ENCODE data around the gene ZNF444.
"Not testable (repeated sequence)": the region's sequence is repeated elsewhere in the genome, so short reads cannot be mapped to it uniquely, and the experiment has no call there.

The ZNF444 gene

DNA sequence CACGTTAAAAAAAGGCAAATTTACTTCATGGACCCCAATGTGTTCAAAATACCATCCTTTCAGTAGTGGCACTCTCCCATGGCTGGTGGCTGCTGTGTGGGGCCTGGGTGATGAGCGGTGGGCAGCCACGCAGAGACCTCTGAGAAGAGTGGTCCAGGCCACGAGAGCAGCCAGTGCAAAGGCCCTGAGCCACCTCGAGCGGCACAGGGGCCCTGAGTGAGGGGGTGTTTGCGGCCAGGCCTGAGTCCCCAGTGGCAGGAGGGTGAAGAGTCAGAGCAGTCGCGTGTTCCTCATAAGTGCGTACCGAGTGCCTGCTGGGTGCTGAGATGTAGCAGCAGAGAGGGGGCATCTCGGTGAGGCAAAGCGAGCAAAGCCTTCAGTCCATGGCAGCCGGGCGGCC, 7.0 kb downstream of the ZNF444 start:
- DNase-seq = no peak

DNA sequence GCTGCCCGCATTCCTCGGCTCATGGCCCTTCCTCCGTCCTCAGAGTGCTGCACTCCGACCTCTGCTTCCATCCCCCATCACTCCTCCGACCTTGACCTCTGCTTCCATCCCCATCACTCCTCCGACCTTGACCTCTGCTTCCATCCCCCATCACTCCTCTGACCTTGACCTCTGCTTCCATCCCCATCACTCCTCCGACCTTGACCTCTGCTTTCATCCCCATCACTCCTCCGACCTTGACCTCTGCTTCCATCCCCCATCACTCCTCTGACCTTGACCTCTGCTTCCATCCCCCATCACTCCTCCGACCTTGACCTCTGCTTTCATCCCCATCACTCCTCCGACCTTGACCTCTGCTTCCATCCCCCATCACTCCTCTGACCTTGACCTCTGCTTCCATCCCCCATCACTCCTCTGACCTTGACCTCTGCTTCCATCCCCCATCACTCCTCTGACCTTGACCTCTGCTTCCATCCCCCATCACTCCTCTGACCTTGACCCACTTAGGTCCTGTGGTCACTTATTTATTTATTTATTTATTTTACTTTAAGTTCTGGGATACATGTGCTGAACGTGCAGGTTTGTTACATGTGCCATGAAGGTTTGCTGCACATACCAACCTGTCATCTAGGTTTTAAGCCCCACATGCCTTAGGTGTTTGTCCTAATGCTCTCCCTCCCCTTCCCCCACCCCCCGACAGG, 8.0 kb downstream of the ZNF444 start:
- not testable (repeated sequence) for DNase-seq

DNA sequence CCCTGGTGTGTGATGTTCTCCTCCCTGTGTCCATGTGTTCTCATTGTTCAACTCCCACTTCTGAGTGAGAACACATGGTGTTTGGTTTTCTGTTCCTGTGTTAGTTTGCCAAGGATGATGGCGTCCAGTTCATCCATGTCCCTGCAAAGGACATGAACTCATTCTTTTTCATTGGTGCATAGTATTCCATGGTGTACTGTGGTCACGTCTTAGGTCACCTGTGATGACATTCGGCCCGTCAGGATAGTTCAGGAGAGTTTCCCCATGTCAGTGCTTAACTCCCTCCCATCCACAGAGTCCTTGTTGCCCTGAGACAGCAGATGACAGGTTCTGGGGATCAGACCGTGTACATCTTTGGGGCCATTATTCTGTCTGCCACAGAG, 8.6 kb downstream of the ZNF444 start:
- no peak for DNase-seq

DNA sequence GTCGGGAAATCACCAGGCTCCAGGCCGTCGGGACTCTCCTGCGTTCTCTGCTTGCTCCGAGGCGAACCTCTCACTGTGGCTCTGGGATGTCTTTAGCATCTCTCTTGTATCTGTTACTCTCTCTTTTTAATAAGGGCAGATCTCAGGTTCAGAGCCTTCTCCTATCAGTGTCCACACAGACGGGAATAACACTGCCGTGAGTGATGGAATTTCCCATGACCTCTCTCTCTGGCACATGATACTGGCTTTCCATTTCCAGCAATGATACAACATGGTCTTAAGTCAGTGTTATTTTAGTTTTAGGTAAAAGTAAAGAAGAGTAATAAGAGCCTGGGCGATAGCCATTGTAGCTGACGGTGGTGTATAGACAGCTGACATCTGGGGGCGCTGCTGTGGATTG, 9.3 kb downstream of the ZNF444 start:
- no peak for DNase-seq

DNA sequence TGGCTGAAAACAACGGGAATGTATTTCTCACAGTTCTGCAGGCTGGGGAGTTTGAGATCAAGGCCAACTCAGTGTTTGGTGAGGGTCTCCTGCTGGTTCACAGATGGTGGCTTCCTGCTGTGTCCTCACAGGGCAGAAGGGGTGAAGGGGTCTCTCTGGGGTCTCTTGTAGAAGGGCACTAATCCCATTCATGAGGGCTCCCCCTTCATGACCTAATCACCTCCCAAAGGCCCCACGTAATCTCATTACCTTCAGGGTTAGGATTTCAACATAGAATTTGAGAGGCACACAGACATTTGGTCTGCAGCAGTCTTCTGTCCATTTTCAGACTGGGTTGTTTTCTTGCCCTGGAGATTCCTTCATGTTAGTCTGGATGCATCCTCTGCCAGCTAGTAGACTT, 11.6 kb downstream of the ZNF444 start:
- no peak for DNase-seq

DNA sequence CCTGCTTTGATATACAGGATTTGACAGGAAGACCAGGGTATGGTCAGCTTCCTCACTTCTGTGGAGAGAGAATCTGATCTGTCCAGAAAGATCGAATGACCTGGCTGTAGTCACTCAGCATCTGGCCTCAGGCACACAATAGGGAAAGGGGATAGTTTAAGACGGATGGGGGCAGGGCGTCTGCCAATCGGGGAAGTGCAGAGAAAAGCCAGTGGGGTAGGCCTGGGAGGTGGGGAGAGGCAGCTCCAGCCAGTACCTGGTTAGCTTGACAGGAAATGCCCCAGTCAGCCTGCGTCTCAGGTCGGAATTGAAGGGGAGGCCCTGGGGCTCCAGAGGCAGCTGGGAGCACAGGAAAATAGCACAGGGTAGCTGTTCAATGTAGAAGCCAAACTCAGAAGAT, 12.4 kb downstream of the ZNF444 start:
- no peak for DNase-seq

DNA sequence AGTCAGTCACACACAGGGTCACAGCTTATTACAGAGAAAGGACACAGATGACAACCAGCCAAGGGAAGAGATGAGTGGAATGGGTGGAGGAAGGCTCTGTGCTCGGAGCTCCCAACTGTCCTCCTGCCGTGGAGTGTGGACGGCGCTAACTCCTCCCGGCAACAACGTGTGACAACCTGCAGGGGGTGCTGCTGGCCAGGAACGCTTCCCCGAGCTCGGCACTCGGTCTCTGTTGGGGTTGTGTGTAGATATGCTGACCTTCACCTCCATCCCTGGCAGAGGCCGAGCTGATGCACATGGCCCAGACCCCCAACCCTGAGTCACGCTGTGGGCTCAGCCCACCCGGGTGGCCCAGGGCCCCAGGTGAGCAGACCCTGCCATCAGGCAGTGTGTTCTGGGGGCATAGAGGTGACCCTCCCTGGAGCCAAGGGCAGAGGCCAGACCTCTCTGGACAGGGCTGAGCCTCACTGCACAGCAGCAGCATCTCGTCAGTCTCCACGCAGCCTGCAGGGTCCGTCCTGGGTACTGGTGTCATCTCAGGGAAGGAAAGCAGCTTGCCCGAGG, 14.1 kb downstream of the ZNF444 start:
- no peak for DNase-seq

DNA sequence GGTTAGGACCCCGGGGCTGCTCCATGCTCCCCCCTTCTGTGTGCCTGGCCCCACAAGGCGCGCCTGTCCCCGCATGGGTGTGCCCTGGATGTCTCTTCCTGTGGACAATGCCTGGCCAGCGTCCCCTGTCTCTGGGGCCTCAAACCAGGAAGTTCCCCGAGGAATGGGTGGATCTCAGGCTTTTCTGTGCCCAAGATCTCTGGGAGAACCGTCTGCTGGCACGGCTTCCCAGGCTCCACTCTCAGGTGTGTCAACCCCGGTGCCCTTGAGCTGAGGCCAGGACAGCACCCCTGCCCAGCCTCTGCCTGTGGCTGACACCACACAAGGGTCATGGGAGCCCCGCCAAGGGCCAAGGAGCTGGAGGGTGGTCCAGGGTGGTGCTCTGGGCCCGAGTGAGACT, 15.7 kb downstream of the ZNF444 start:
- DNase-seq = no peak

DNA sequence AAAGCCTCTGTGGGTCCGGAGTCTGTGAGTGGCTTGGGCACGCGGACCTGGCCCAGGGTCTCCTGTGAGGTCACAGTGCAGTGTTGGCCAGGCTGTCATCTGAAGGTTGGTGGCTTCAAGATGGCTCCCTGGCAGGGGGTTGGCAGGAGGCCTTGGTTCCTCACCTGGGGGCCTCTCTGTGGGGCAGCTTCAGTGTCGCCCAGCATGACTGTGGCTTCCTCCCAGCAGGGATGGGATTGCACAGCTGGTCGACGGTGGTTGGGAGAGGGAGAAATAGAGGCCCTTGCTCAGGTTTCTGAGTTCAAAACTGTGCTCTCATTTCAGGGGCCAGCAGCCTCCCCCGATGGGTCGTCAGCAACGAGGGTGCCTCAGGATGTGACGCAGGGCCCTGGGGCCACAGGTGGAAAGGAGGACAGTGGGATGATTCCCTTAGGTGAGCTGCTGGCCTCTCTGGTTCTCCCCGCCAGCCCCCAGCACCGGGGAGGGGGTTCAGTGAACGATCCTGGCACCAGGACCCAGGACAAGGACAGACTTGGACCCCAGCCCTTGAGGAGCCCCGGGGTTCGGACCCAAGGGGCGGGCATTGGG, 17.2 kb downstream of the ZNF444 start:
- no peak for DNase-seq

DNA sequence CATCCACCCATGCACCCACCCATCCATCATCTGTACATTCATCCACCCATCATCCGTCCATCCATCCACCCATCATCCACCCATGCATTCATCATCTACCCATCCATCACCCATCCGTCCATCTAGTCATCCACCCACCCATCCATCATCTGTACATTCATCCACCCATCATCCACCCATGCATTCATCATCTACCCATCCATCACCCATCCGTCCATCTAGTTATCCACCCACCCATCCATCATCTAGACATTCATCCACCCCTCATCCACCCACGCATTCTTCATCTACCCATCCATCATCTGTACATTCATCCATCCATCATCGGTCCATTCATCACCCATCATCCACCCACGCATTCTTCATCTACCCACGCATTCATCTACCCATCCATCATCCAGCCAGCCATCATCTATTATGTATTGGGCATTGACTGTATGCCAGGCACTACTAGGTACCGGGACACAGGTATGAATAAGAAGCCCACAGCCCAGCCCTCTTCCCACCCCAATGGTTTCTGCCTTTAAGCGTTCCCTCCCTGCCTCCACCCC, 18.0 kb downstream of the ZNF444 start:
- DNase-seq = no peak

DNA sequence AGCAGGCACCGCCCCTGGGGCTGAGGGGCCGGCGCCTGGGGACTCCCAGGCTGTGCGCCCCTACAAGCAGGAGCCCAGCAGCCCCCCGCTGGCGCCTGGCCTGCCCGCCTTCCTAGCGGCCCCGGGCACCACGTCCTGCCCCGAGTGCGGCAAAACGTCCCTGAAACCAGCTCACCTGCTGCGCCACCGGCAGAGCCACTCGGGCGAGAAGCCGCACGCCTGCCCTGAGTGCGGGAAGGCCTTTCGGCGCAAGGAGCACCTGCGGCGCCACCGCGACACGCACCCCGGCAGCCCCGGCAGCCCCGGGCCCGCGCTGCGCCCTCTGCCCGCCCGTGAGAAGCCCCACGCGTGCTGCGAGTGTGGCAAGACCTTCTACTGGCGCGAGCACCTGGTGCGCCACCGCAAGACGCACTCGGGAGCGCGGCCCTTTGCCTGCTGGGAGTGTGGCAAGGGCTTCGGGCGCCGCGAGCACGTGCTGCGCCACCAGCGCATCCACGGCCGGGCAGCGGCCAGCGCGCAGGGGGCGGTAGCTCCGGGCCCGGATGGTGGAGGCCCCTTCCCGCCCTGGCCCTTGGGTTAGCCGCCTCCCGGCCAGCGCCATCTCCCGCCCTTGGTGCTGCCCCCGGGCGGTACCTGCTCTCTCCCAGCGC, 18.7 kb downstream of the ZNF444 start:
- no peak for DNase-seq

DNA sequence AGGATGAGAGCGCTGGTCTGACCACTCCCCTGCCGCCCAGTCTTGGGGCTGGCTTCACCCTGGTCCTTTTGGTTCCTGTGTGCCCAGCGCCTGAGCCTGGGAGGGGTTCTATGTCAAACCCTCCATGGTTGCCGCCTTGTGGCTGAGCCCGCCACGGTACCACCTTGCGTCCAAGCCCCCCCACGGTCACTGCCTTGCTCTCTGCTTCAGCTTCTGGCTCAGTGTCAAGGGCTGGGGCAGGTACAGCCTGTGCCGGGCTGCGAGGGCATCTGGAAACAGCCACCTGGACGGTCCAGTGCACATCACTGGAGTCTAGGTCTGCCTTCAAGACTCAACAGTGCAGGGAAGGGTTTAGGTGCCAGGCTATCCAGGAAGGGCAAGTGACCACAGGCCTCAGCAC, 20.4 kb downstream of the ZNF444 start:
- no peak for DNase-seq

DNA sequence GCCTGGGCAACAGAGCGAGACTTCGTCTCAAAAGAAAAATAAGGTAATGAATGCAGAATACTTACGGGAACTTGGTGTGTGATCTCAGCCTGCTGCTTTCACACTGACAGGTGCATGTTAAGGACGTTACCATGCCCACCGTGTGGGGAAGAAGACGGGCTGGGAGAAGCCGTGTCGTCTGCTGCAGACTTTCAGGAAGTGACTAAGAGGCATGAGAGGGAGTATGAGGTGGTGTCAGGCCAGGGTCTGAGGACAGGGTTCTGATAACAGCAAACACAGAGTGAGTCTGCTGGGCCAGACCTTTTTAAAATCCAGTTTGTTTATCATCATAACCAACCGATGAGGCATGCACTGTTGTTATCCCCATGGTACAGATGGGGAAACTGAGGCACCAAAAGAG, 21.2 kb downstream of the ZNF444 start:
- DNase-seq = no peak

DNA sequence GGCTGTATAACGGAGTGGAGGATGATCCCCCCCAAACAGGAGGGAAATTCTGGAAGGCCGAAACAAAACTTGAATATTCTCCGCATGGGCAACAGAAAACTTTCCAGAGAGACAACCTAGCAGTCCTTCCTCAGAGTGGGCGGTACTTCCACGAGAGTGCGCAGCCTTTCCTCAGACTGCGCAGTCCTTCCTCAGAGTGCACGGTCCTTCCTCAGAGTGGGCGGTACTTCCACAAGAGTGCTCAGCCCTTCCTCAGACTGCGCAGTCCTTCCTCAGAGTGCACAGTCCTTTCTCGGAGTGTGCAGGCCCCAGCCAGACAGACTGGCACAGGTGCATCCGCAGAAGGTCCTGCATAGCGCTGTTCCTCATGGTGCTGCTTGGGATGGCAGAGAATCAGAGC, 22.0 kb downstream of the ZNF444 start:
- DNase-seq = no peak

DNA sequence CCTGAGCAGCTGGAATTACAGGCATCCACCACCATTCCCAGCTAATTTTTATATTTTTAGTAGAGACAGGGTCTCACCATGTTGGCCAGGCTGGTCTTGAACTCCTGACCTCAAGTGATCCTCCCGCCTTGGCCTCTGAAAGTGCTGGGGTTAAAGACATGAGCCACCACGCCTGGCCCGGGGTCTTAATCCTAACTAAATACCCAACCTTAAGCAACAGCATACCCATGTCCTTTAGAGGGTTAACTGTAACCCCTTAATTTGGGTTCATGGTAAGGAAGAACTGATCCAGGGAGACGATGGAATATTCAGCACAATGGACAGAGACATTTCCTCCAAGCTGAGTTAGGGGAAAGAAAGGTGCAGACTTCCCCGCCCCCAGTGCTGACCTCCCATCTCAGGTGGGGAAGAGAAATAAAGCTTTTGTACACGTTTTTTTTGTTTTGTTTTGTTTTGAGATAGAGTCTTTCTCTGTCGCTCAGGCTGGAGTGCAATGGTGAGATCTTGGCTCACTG, 26.0 kb downstream of the ZNF444 start:
- no peak for DNase-seq

DNA sequence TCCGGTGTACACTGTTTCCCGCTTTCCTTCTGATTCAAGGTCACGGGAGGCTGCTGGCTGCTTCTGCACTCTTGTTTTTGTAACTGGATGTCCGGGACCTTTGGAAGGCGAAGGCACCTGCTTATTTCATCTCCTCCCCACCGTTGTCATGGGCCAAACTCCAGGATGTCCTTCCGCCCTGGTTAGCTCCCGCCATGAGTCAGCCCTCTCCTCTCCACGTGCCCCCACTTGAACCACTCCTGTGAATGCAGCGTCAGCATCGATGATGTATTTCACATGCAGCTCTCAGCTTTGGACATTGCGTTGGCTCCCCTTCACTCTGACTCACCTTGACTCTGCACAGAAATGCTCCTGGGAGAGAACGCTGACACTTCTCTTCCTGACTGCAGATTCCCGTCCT, 29.2 kb downstream of the ZNF444 start:
- no peak for DNase-seq

DNA sequence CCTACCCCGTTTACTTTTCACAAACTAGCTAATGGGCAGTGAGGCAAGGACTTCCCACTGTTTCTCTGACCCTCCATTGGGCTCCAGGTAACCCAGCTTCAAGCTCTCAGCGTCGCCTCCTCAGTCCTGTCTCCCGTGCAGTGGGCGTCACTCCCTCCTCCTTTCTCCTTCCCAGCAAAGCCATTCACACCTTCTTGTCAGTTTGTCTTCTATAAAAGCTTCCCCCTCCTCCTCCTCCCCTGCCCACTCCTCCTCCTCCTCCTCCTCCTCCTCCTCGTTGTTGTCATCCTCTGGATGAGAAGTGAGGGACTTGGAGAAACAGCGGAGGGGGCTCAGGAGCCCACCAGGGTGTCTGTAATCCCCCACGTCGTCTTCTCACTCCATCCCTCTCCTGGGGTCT, 33.0 kb downstream of the ZNF444 start:
- DNase-seq = no peak

DNA sequence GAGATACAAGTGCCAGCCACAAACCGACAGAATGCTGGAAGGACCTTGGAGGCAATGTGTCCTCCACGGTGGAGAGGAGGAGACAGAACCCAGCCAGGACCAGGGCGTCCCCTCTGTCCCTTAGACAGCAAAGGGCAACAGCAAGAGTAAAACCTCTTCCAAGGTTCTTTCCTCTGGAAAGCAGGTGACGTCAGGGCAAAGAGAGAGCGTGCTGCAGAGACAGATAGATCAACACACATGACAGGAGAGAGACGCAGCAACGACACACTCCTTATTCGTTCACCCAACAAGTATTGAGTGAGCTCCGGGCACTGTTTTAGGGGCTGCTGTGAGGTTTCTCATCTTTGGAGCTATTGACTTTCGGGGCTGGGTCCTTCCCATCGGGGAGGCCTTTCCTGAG, 33.5 kb downstream of the ZNF444 start:
- no peak for DNase-seq

DNA sequence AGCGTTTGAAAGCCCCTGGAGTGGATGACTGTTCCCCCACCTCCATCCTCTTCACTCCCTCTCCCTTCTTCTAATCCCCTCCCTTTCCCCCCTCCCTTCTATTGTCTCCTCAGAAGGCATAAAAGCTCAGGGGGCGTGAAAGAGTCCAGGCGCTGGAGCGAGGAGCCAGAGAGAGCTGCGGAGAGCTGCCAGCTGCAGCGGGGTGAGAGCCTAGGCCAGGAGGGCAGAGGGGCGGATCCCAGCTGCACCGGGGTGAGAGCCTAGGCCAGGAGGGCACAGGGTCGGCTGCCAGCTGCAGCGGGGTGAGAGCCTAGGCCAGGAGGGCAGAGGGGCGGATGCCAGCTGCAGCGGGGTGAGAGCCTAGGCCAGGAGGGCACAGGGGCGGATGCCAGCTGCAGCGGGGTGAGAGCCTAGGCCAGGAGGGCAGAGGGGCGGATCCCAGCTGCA, 34.8 kb downstream of the ZNF444 start, which contains the start of gene GALP:
Gene GALP (plus strand): TSS at position 148 of the 447 bp plus-strand sequence. CDS start 1,101 bp downstream, outside the sequence.
- not testable (repeated sequence) for DNase-seq

DNA sequence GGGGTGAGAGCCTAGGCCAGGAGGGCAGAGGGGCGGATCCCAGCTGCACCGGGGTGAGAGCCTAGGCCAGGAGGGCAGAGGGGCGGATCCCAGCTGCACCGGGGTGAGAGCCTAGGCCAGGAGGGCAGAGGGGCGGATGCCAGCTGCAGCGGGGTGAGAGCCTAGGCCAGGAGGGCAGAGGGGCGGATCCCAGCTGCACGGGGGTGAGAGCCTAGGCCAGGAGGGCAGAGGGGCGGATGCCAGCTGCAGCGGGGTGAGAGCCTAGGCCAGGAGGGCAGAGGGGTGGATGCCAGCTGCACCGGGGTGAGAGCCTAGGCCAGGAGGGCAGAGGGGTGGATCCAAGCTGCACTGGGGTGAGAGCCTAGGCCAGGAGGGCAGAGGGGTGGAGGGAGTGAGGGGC, 35.2 kb downstream of the ZNF444 start:
- not testable (repeated sequence) for DNase-seq

DNA sequence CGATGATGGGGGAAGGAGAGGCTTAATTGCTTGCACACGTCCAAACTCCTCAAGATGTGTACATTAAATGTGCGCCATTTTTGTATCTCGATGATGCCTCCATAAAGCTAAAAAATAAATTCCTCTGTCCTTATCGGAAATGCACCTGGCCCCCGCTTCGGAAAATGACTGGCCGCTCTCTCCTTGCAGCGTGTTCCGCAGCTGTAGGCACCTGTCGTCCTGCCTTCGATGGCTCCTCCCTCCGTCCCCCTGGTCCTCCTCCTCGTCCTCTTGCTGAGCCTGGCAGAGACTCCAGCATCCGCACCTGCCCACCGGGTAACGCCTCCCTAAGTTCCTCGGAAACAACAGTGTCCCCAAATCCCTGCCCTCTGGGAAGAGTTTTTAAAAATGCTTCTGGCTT, 35.8 kb downstream of the ZNF444 start:
- no peak for DNase-seq

DNA sequence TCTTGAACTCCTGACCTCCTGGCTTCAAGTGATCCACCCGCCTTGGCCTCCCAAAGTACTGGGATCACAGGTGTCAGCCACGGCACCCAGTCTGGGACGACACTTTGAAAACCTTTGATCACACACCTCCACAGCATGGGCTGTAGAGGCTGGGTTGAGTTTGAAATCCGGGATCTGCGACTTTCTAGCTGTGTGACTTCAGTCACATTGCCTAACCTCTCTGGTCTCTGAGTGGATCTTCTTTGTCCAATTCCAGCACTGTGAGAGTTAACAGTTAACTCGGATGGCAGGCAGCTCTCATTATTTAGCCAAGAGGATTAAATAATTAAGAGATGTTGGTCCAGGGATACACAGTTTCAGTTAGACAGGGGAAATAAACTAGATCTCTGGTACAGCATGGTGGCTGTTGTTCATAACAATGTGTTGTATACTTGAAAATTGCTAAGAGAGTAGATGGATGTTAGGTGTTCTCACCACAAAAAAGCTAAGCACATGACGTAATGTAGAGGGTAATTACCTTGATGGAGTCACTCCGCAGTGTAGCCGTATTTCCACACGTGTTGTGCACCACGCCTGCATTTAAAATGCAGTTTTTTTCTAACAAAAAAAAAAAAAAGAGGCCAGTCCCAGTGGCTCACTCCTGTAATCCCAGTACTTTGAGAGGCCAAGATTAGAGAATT, 36.6 kb downstream of the ZNF444 start:
- DNase-seq = no peak

DNA sequence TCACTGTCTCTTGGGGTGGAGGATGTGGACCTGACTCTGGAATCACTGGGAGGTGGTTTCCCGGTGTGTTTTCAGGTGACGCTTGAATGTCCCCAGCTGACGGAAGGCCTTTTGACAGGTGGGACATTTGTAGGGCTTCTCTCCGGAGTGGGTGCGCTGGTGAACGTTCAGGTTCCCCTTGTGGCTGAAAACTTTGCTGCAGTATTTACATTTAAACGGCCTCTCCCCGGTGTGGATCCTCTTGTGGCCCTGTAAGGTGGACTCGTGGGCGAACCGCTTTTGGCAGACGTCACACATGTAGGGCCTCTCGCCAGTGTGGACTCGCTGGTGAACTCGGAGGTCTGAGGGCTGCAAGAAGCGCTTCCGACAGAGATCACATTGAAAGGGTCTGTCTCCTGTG, 48.7 kb downstream of the ZNF444 start:
- DNase-seq = no peak
